T-helper 1 cell treated with Interleukin-12 subunit alpha and Interleukin-12 subunit beta and Interleukin-4 antibody, amounts not matched to agents 30 μg/mL and 1 μg/mL, for 36 hours (primary cell): Measurements from ENCODE around the gene CFAP53.

Experiments used
- H3K27ac Mint-ChIP-seq: one replicate; pipeline ENCODE4 v1.8.0; 2021; ENCODE audit warnings: mild to moderate bottlenecking, mixed read lengths
- H3K27me3 Mint-ChIP-seq: one replicate; pipeline ENCODE4 v1.8.0; 2021; ENCODE audit warnings: low read depth, mixed read lengths
- H3K36me3 Mint-ChIP-seq: one replicate; pipeline ENCODE4 v1.8.0; 2021; ENCODE audit warnings: low read depth, mixed read lengths
- H3K4me1 Mint-ChIP-seq: one replicate; pipeline ENCODE4 v1.8.0; 2021; ENCODE audit warnings: low read depth, mixed read lengths
- H3K4me3 Mint-ChIP-seq: one replicate; pipeline ENCODE4 v1.8.0; 2021; ENCODE audit warnings: mild to moderate bottlenecking, moderate library complexity, mixed read lengths
- H3K9me3 Mint-ChIP-seq: one replicate; pipeline ENCODE4 v1.8.0; 2021; ENCODE audit warnings: mixed read lengths

Gene CFAP53

GRCh38 chr18:50199346-50199855 lies 66.9 kb downstream of the CFAP53 start:
- Mint-ChIP-seq H3K4me1 (peaks cover 8% of the 10 kb centered on the region), H3K27ac (no peak overlapping the region), H3K36me3 (no peaks in the 10 kb centered on the region), H3K4me3 (no peak overlapping the region), H3K27me3 (peaks cover 73% of the 10 kb centered on the region), H3K9me3 (no peaks in the 10 kb centered on the region)

- no peak overlapping the region for H3K27ac Mint-ChIP-seq
- H3K4me3 Mint-ChIP-seq: peak overlapping the region; percentile 41
- H3K36me3 Mint-ChIP-seq: no peaks in the 10 kb centered on the region
- no peaks in the 10 kb centered on the region for H3K9me3 Mint-ChIP-seq
- H3K27me3 Mint-ChIP-seq: peaks cover 80% of the 10 kb centered on the region
- H3K4me1 Mint-ChIP-seq: peaks cover 5% of the 10 kb centered on the region
Observed at GRCh38 chr18:50196261-50196660, 70.0 kb downstream of the CFAP53 start.

DNA sequence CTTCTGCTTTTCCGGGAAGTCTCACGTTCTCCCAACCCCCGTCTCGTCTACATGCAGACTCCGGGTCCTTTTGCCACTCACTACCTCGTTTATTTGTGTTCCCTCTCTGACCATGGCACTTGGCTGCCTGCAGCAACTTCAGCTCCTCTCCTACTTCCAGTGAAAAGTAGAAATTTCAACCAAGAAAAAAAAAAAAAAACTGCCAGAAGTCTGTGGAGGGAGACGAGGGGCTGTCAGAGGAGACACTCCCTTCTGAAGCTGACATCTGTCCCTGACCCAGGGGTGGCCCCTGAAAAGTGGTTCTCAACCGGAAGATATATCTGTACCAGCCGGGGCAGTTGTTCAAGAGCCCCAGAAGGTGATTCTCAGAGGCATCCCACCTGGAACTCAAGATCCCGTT lies 70.6 kb downstream of the CFAP53 start:
- Mint-ChIP-seq H3K4me3 (peak overlapping the region; percentile 52), H3K9me3 (no peaks in the 10 kb centered on the region), H3K27ac (no peak overlapping the region), H3K27me3 (peaks cover 79% of the 10 kb centered on the region), H3K36me3 (no peaks in the 10 kb centered on the region), H3K4me1 (peaks cover 5% of the 10 kb centered on the region)

GRCh38 chr18:50194631-50195532 lies 71.4 kb downstream of the CFAP53 start, which contains the start of gene MYO5B:
MYO5B (minus strand) TSS chr18:50195147; CDS start chr18:50194793, 354 bp downstream.
- peak within 1 kb of the TSS; percentile 53 for H3K4me3 Mint-ChIP-seq
- peaks cover 77% of the 10 kb centered on the region for H3K27me3 Mint-ChIP-seq
- H3K36me3 Mint-ChIP-seq: no peaks in the 10 kb centered on the region
- H3K9me3 Mint-ChIP-seq: no peaks in the 10 kb centered on the region
- H3K4me1 Mint-ChIP-seq: peaks cover 8% of the 10 kb centered on the region
- no peak within 1 kb of the TSS for H3K27ac Mint-ChIP-seq

GRCh38 chr18:50193796-50194630 lies 72.3 kb downstream of the CFAP53 start:
- Mint-ChIP-seq H3K9me3 (no peaks in the 10 kb centered on the region), H3K27me3 (peaks cover 69% of the 10 kb centered on the region), H3K4me1 (peaks cover 15% of the 10 kb centered on the region), H3K36me3 (no peaks in the 10 kb centered on the region), H3K4me3 (peak overlapping the region; percentile 53), H3K27ac (no peak overlapping the region)

DNA sequence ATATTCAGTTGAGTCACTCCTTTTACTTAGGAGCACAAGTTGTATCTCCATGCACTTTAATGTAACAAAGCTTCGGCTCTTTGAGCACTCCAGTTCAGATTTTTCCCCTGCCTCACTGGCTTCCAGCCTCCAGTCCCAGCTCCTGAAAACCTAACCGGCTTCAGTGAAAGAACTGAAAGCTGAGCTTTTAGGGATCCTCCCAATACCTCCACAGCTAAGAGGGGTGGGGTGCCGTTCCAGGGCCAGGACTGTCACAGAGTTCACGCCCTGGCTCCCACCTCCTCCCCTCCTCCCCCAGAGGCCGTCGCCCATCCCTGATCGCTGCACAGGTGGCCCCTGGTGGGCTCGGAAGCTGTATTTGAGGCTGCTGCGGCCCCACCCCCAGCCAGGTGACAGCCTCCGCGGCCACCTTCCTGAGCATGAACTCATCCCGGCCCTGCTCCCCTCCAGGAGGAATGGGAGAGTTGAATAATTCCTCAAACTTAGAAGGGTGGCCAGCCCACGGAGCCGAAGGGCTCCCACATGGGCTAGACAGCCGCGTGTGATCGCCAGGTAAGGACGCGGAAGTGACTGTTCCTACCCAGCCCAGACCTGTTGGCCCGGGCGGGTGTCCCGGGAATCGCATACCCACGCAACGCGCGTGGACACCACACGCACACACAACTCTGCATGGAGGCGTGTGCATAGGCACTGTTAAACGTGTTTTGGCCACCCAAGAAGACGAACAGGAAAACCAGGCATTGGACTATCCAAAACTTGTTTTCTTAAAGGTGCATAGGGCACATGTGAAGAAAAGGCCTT lies 73.1 kb downstream of the CFAP53 start:
- Mint-ChIP-seq H3K9me3 (no peaks in the 10 kb centered on the region), H3K36me3 (no peaks in the 10 kb centered on the region), H3K4me1 (peaks cover 18% of the 10 kb centered on the region), H3K27me3 (peaks cover 63% of the 10 kb centered on the region), H3K27ac (no peak overlapping the region), H3K4me3 (peak overlapping the region; percentile 53)

DNA sequence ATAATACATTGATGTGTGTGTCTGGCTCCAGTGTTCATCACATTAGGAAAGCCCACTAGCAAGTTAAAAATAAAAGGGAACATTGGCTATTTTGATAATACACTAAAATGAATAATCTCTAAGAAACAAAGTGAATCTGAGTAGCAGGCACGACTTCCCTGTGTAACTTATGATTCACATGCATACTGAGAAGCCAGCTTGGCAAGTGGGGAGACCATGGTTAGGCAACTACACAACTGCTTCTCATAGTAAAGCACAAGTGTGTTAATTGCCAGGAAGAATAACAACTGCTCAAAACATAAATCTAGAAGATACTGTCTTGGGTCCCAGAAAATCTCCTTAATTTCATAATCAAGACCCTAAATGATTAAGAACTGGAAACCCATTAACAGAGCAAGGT lies 75.4 kb downstream of the CFAP53 start:
- no peak overlapping the region for H3K4me3 Mint-ChIP-seq
- H3K9me3 Mint-ChIP-seq: no peaks in the 10 kb centered on the region
- peaks cover 58% of the 10 kb centered on the region for H3K27me3 Mint-ChIP-seq
- H3K27ac Mint-ChIP-seq: no peak overlapping the region
- H3K36me3 Mint-ChIP-seq: no peaks in the 10 kb centered on the region
- peaks cover 16% of the 10 kb centered on the region for H3K4me1 Mint-ChIP-seq

GRCh38 chr18:50190236-50190635 lies 76.1 kb downstream of the CFAP53 start:
- Mint-ChIP-seq H3K9me3 (no peaks in the 10 kb centered on the region), H3K4me3 (no peak overlapping the region), H3K27ac (no peak overlapping the region), H3K4me1 (peaks cover 16% of the 10 kb centered on the region), H3K36me3 (no peaks in the 10 kb centered on the region), H3K27me3 (peaks cover 51% of the 10 kb centered on the region)

DNA sequence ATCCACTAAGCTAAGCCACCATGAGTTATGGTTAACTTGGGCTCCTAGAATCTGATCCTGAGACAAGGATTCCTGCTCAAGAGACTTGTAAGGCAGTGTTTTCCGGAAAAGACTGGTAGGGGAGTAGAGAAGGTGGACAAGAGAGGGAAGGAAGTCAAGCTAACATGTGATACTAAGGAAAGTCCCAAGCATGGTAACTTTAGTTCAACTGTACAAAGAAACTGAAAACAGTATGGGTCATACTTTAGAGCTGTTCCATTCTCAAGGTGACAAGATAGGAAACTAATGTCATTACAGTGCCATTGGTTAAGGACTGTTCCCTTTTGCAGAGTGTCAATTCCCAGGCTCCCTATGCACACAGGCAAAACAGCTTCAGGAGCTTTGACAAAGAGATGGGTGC lies 77.1 kb downstream of the CFAP53 start:
- Mint-ChIP-seq H3K9me3 (no peaks in the 10 kb centered on the region), H3K4me3 (no peak overlapping the region), H3K4me1 (peaks cover 16% of the 10 kb centered on the region), H3K36me3 (no peaks in the 10 kb centered on the region), H3K27me3 (peaks cover 52% of the 10 kb centered on the region), H3K27ac (peak overlapping the region; percentile 37)

DNA sequence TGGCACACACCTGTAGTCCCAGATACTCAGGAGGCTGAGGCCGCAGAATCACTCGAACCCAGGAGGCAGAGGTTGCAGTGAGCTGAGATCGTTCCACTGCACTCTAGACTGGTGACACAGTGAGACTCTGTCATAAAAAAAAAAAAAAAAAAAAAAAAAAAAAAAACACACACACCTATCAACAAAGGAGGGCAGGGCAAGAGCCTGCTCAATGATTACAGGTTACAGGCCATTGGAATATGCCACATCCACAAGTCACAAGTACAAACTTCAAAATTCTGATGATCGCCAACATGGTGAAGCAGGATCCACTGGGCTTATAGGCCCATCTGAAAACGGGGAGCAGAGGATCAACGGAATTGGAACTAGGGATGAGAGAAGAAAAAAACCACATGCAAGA lies 77.6 kb downstream of the CFAP53 start:
- Mint-ChIP-seq H3K4me1 (peaks cover 13% of the 10 kb centered on the region), H3K27me3 (peaks cover 51% of the 10 kb centered on the region), H3K4me3 (no peak overlapping the region), H3K9me3 (no peaks in the 10 kb centered on the region), H3K27ac (no peak overlapping the region), H3K36me3 (no peaks in the 10 kb centered on the region)

GRCh38 chr18:50187659-50188058 lies 78.6 kb downstream of the CFAP53 start:
- H3K27me3 Mint-ChIP-seq: peaks cover 41% of the 10 kb centered on the region
- no peaks in the 10 kb centered on the region for H3K9me3 Mint-ChIP-seq
- H3K4me1 Mint-ChIP-seq: peaks cover 13% of the 10 kb centered on the region
- H3K4me3 Mint-ChIP-seq: no peak overlapping the region
- H3K36me3 Mint-ChIP-seq: no peaks in the 10 kb centered on the region
- H3K27ac Mint-ChIP-seq: no peak overlapping the region

DNA sequence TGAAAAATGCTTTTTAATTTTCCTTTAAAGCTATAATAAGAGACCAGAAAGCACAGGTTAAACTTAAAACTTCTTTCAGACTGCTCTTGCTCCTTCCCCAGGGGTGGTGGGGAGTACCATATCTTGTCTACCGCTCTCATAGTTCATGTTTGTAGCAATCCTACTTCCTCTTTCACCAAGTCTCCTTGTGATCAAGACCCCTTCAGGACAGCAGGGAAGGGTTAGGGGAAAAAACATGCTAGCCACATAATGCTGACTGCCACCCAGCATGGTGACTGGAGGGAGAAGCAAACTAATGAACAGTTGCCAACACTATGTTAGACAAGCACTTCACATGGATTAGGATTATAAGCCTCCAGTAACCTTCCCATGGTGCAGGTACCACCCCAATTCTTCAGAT lies 79.9 kb downstream of the CFAP53 start:
- peaks cover 13% of the 10 kb centered on the region for H3K4me1 Mint-ChIP-seq
- no peaks in the 10 kb centered on the region for H3K9me3 Mint-ChIP-seq
- no peak overlapping the region for H3K4me3 Mint-ChIP-seq
- no peaks in the 10 kb centered on the region for H3K36me3 Mint-ChIP-seq
- no peak overlapping the region for H3K27ac Mint-ChIP-seq
- peaks cover 30% of the 10 kb centered on the region for H3K27me3 Mint-ChIP-seq

DNA sequence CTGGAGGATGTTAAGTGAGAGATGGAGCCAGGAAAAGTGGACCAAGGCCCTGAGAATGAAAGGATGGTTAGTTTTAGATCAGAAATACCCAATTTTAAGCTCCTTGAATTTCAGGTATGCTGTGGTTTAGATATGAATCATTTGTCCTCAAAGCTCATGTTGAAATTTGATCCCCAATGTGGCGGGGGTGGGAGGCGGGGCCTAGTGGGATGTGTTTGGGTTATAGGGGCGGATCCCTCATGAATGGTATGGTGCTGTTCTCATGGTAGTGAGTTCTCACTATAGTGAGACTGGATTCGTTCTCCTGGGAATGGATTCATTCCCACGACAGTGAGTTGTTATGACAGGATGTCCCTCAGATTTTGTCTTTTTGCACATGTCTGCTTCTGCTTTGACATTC lies 82.7 kb downstream of the CFAP53 start:
- Mint-ChIP-seq H3K4me3 (no peak overlapping the region), H3K27ac (no peak overlapping the region), H3K36me3 (no peaks in the 10 kb centered on the region), H3K4me1 (no peaks in the 10 kb centered on the region), H3K27me3 (peaks cover 34% of the 10 kb centered on the region), H3K9me3 (no peaks in the 10 kb centered on the region)

DNA sequence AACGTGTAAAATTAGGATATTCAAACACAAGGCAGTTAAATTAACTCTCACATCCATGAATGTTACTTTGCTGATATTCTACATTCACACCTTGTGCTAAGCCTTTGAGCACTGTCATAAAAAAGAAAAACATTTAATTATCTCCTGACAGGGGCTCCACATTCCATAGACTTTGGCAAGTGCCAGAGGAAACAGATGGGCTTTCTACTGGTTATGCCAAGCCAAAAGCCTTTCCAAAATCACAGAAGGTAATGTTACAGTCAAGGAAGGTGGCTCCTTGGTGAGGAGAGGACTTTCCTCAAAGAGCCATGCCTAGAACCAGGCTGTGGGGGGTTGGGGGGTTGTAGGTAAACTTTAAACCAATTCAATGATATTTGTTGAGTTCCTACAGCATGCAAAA lies 83.8 kb downstream of the CFAP53 start:
- Mint-ChIP-seq H3K27ac (no peak overlapping the region), H3K9me3 (no peaks in the 10 kb centered on the region)

More for the DNA sequence above, 83.8 kb downstream of the CFAP53 start:
- H3K4me3 Mint-ChIP-seq: no peak overlapping the region
- H3K27me3 Mint-ChIP-seq: peaks cover 42% of the 10 kb centered on the region
- no peaks in the 10 kb centered on the region for H3K36me3 Mint-ChIP-seq
- H3K4me1 Mint-ChIP-seq: no peaks in the 10 kb centered on the region
